ENCODE measurements around the gene CNGA3.
A peak's percentile ranks its signal among the peaks of the same experiment; 100 is the strongest.

CNGA3 gene

DNA sequence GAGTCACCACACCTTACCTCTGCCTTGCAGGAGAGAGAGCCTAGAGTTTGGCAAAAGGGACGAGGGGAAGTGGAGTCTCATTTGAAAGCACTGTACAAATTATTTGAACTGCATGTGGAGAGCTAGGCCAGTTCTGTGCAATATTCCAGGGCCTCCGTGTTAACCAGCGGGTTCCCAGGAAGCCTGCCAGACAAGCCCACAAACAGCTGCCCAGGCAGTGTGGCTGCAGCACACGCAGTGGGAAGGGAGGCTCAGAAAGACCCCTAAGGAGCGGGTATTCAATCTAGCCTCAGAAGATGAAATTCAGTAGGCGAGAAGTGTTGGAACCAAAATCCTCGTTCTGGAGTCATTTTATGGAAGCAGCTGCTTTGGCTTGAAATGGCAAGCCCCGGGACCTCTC is 30.7 kb downstream of the CNGA3 start:
- Histone ChIP-seq H3K27ac (ENCODE audit: insufficient read depth in 1 of 2, low read depth in 1 of 2, low read length in 2 of 2, poor library complexity in 1 of 2, severe bottlenecking in 2 of 2) (no peak overlapping the region), H3K9me3 (ENCODE audit: control extremely low read depth in 1 of 5, control insufficient read depth in 4 of 5, insufficient read depth in 2 of 5, low read depth in 1 of 5, low read length in 4 of 5) (no peaks in the 10 kb centered on the region), H3K27me3 (replicated peaks in 2 of 5; ENCODE audit: control insufficient read depth in 4 of 5, insufficient read depth in 5 of 5, low read length in 4 of 5) (peaks cover 0 to 17% (median 5%) of the 10 kb centered on the region in 5 experiments), H3K36me3 (ENCODE audit: control insufficient read depth in 4 of 4, insufficient read depth in 4 of 4, low read length in 3 of 4) (no peaks in the 10 kb centered on the region), H3K4me3 (ENCODE audit: control insufficient read depth in 1 of 7, extremely low read depth in 1 of 7, insufficient read depth in 4 of 7, low read depth in 2 of 7, low read length in 6 of 7) (no peak overlapping the region), H3K4me1 (ENCODE audit: control extremely low read depth in 1 of 4, control insufficient read depth in 4 of 4, insufficient read depth in 4 of 4, low read length in 3 of 4) (peaks cover 0 to 16% (median 3%) of the 10 kb centered on the region in 4 experiments)
- POLR2A ChIA-PET, result no interaction called here
- CTCF ChIA-PET, result no interaction called here
- whole genome bisulfite sequencing (ENCODE audit: insufficient coverage), result 88% methylated on average over 7 of the region's 8 CpGs
- DNase-seq, result no peak

- CTCF ChIA-PET, result no interaction called here
- 83% methylated on average over 7 of the region's 7 CpGs for WGBS (ENCODE audit: insufficient coverage)
- no peak overlapping the region for H3K4me3 ChIP-seq (ENCODE audit: control insufficient read depth in 1 of 7, extremely low read depth in 1 of 7, insufficient read depth in 4 of 7, low read depth in 2 of 7, low read length in 6 of 7)
- DNase-seq, result no peak
- no peaks in the 10 kb centered on the region for H3K9me3 ChIP-seq (ENCODE audit: control extremely low read depth in 1 of 5, control insufficient read depth in 4 of 5, insufficient read depth in 2 of 5, low read depth in 1 of 5, low read length in 4 of 5)
- H3K36me3 ChIP-seq (ENCODE audit: control insufficient read depth in 4 of 4, insufficient read depth in 4 of 4, low read length in 3 of 4), result no peaks in the 10 kb centered on the region
- no peak overlapping the region for H3K27ac ChIP-seq (ENCODE audit: insufficient read depth in 1 of 2, low read depth in 1 of 2, low read length in 2 of 2, poor library complexity in 1 of 2, severe bottlenecking in 2 of 2)
- peaks cover 0 to 17% (median 5%) of the 10 kb centered on the region in 5 experiments for H3K27me3 ChIP-seq (replicated peaks in 2 of 5; ENCODE audit: control insufficient read depth in 4 of 5, insufficient read depth in 5 of 5, low read length in 4 of 5)
- POLR2A ChIA-PET, result no interaction called here
- peaks cover 0 to 16% (median 3%) of the 10 kb centered on the region in 4 experiments for H3K4me1 ChIP-seq (ENCODE audit: control extremely low read depth in 1 of 4, control insufficient read depth in 4 of 4, insufficient read depth in 4 of 4, low read length in 3 of 4)
These were observed 31.3 kb downstream of the CNGA3 start for GRCh38 chr2:98377544-98377943.

GRCh38 chr2:98378196-98378595 is 31.9 kb downstream of the CNGA3 start:
- H3K9me3 ChIP-seq (ENCODE audit: control extremely low read depth in 1 of 5, control insufficient read depth in 4 of 5, insufficient read depth in 2 of 5, low read depth in 1 of 5, low read length in 4 of 5), result no peaks in the 10 kb centered on the region
- DNase-seq, result no peak
- no peaks in the 10 kb centered on the region for H3K36me3 ChIP-seq (ENCODE audit: control insufficient read depth in 4 of 4, insufficient read depth in 4 of 4, low read length in 3 of 4)
- ChIA-PET POLR2A (no interaction called here), CTCF (interaction anchor here (2.3 kb wide), 1 partner anchor 572 kb away, joined by 8 read pairs; no protein-coding TSS in a partner anchor)
- no peak overlapping the region for H3K27ac ChIP-seq (ENCODE audit: insufficient read depth in 1 of 2, low read depth in 1 of 2, low read length in 2 of 2, poor library complexity in 1 of 2, severe bottlenecking in 2 of 2)
- peaks cover 0 to 17% (median 1%) of the 10 kb centered on the region in 5 experiments for H3K27me3 ChIP-seq (replicated peaks in 2 of 5; ENCODE audit: control insufficient read depth in 4 of 5, insufficient read depth in 5 of 5, low read length in 4 of 5)
- no peak overlapping the region for H3K4me3 ChIP-seq (ENCODE audit: control insufficient read depth in 1 of 7, extremely low read depth in 1 of 7, insufficient read depth in 4 of 7, low read depth in 2 of 7, low read length in 6 of 7)
- peaks cover 0 to 16% (median 3%) of the 10 kb centered on the region in 4 experiments for H3K4me1 ChIP-seq (ENCODE audit: control extremely low read depth in 1 of 4, control insufficient read depth in 4 of 4, insufficient read depth in 4 of 4, low read length in 3 of 4)
- 63% methylated on average over 6 of the region's 6 CpGs for WGBS (ENCODE audit: insufficient coverage)

DNA sequence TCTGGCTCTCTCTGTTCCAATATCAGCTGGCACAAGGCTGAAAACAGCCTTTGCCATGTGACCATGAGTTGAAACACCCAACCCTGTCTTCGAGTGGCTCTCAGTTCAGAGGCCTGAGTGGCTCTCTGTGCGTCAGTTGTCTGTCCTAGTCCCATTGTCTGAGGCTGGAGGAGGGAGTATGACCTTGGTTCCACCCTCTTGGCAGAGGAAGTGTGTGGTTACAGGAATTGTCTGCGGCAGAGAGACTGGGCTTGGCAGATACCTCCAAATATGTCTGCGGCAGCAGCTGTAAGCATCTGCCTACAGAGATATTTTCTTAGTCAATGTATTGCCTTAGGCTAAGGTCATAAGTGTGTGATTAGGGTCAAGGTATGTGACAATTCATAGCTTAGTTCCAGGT is 32.6 kb downstream of the CNGA3 start:
- Histone ChIP-seq H3K9me3 (ENCODE audit: control extremely low read depth in 1 of 5, control insufficient read depth in 4 of 5, insufficient read depth in 2 of 5, low read depth in 1 of 5, low read length in 4 of 5) (no peaks in the 10 kb centered on the region), H3K4me3 (ENCODE audit: control insufficient read depth in 1 of 7, extremely low read depth in 1 of 7, insufficient read depth in 4 of 7, low read depth in 2 of 7, low read length in 6 of 7) (no peak overlapping the region), H3K27me3 (replicated peaks in 2 of 5; ENCODE audit: control insufficient read depth in 4 of 5, insufficient read depth in 5 of 5, low read length in 4 of 5) (peaks cover 0 to 17% (median 0%) of the 10 kb centered on the region in 5 experiments), H3K27ac (ENCODE audit: insufficient read depth in 1 of 2, low read depth in 1 of 2, low read length in 2 of 2, poor library complexity in 1 of 2, severe bottlenecking in 2 of 2) (no peak overlapping the region), H3K4me1 (ENCODE audit: control extremely low read depth in 1 of 4, control insufficient read depth in 4 of 4, insufficient read depth in 4 of 4, low read length in 3 of 4) (peaks cover 0 to 16% (median 3%) of the 10 kb centered on the region in 4 experiments), H3K36me3 (ENCODE audit: control insufficient read depth in 4 of 4, insufficient read depth in 4 of 4, low read length in 3 of 4) (no peaks in the 10 kb centered on the region)
- ChIA-PET CTCF (interaction anchor here (2.3 kb wide), 1 partner anchor 573 kb away, joined by 8 read pairs; no protein-coding TSS in a partner anchor), POLR2A (no interaction called here)
- peak; percentile 11 to 71 (median 40) for DNase-seq
- WGBS (ENCODE audit: insufficient coverage), result 45% methylated on average over 4 of the region's 4 CpGs

DNA sequence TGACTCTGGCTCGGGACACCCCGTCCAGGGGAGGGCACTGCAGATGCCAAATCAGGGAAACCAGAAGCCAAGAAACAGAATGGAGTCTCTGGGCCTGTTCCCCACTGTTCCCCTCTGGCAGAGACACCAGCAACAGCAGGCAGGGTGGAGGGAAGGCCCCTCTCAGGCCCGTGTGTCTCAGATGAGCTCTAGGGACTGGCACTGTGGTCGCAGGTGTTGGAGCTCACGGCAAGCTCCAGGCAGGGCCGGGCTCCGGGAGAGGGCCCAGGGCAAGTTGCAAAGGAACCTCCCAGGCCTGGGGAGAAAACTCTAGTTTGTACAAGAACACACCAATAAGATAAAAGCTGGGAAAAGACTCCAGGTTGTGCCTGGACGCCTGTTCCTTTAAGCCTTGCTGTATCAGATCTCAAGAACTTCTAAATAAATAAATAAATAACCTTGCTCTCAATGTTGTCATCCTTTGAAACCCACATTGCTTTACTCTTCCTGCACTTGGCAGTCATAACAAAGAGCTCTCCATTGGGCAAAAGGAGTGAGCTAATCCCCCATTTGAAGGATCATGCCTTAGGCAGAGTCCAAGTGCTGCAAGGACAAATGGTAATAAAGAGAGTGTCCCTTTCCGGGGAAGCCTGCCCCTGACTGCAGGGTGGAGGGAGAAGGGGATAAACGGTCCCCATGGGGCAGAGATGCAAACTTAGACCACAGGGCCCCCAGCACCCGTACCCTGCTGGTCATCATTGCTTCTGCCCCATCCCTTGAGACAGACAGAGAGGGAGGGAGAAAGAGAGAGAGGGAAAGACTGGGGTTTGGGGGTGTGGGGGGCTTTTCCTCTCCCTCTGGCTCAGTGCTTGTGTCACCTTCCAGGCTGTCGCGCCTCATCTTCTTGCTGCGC is 33.3 kb downstream of the CNGA3 start:
- Histone ChIP-seq H3K27me3 (replicated peaks in 2 of 5; ENCODE audit: control insufficient read depth in 4 of 5, insufficient read depth in 5 of 5, low read length in 4 of 5) (peaks cover 0 to 13% (median 0%) of the 10 kb centered on the region in 5 experiments), H3K4me3 (ENCODE audit: control insufficient read depth in 1 of 7, extremely low read depth in 1 of 7, insufficient read depth in 4 of 7, low read depth in 2 of 7, low read length in 6 of 7) (no peak overlapping the region), H3K4me1 (ENCODE audit: control extremely low read depth in 1 of 4, control insufficient read depth in 4 of 4, insufficient read depth in 4 of 4, low read length in 3 of 4) (peaks cover 0 to 16% (median 3%) of the 10 kb centered on the region in 4 experiments), H3K9me3 (ENCODE audit: control extremely low read depth in 1 of 5, control insufficient read depth in 4 of 5, insufficient read depth in 2 of 5, low read depth in 1 of 5, low read length in 4 of 5) (no peaks in the 10 kb centered on the region), H3K27ac (ENCODE audit: insufficient read depth in 1 of 2, low read depth in 1 of 2, low read length in 2 of 2, poor library complexity in 1 of 2, severe bottlenecking in 2 of 2) (no peak overlapping the region), H3K36me3 (ENCODE audit: control insufficient read depth in 4 of 4, insufficient read depth in 4 of 4, low read length in 3 of 4) (no peaks in the 10 kb centered on the region)
- CTCF ChIA-PET, result interaction anchor here (1.1 to 2.3 kb wide), 2 partner anchors 110 to 573 kb away, joined by 3 to 8 read pairs; no protein-coding TSS in a partner anchor
- no peak for DNase-seq
- 92% methylated on average over 11 of the region's 14 CpGs for WGBS (ENCODE audit: insufficient coverage)
- POLR2A ChIA-PET, result no interaction called here

GRCh38 chr2:98380203-98380535 is 33.9 kb downstream of the CNGA3 start:
- Histone ChIP-seq H3K27ac (ENCODE audit: insufficient read depth in 1 of 2, low read depth in 1 of 2, low read length in 2 of 2, poor library complexity in 1 of 2, severe bottlenecking in 2 of 2) (no peak overlapping the region), H3K9me3 (ENCODE audit: control extremely low read depth in 1 of 5, control insufficient read depth in 4 of 5, insufficient read depth in 2 of 5, low read depth in 1 of 5, low read length in 4 of 5) (no peaks in the 10 kb centered on the region), H3K36me3 (ENCODE audit: control insufficient read depth in 4 of 4, insufficient read depth in 4 of 4, low read length in 3 of 4) (no peaks in the 10 kb centered on the region), H3K4me3 (ENCODE audit: control insufficient read depth in 1 of 7, extremely low read depth in 1 of 7, insufficient read depth in 4 of 7, low read depth in 2 of 7, low read length in 6 of 7) (no peak overlapping the region), H3K27me3 (replicated peaks in 2 of 5; ENCODE audit: control insufficient read depth in 4 of 5, insufficient read depth in 5 of 5, low read length in 4 of 5) (peaks cover 0 to 10% (median 0%) of the 10 kb centered on the region in 5 experiments), H3K4me1 (ENCODE audit: control extremely low read depth in 1 of 4, control insufficient read depth in 4 of 4, insufficient read depth in 4 of 4, low read length in 3 of 4) (peaks cover 0 to 16% (median 3%) of the 10 kb centered on the region in 4 experiments)
- CTCF ChIA-PET, result interaction anchor here (1.1 to 2.3 kb wide), 2 partner anchors 111 to 574 kb away, joined by 3 to 8 read pairs; no protein-coding TSS in a partner anchor
- 78% methylated on average over 7 of the region's 7 CpGs for WGBS (ENCODE audit: insufficient coverage)
- POLR2A ChIA-PET, result no interaction called here
- peak in 1 of 3 donors; percentile 9 for DNase-seq

DNA sequence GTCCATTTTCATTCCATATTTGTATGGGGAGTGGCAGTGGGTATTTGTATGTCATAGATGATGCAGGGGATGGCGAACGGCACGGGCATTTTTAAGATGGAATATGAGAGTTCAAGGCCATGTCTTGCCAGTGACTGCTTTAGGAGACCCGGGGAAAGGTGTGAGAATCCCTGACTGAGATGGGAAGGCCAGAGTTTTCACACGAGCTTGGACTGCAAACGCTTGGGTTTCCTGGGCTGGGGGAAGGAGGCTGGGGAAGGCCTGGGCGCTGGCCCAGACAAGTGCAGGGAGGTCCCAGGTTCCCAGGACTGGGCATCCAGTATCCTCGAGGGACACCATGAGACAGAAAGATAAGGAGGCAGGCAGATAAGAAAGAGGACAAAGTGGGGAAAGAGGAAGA is 35.2 kb downstream of the CNGA3 start:
- ChIA-PET POLR2A (no interaction called here), CTCF (interaction anchor here (0.7 to 0.9 kb wide), 2 partner anchors 362 to 575 kb away, joined by 3 read pairs; no protein-coding TSS in a partner anchor)
- Histone ChIP-seq H3K9me3 (ENCODE audit: control extremely low read depth in 1 of 5, control insufficient read depth in 4 of 5, insufficient read depth in 2 of 5, low read depth in 1 of 5, low read length in 4 of 5) (no peaks in the 10 kb centered on the region), H3K27ac (ENCODE audit: insufficient read depth in 1 of 2, low read depth in 1 of 2, low read length in 2 of 2, poor library complexity in 1 of 2, severe bottlenecking in 2 of 2) (no peak overlapping the region), H3K4me1 (ENCODE audit: control extremely low read depth in 1 of 4, control insufficient read depth in 4 of 4, insufficient read depth in 4 of 4, low read length in 3 of 4) (peaks cover 0 to 16% (median 3%) of the 10 kb centered on the region in 4 experiments), H3K4me3 (ENCODE audit: control insufficient read depth in 1 of 7, extremely low read depth in 1 of 7, insufficient read depth in 4 of 7, low read depth in 2 of 7, low read length in 6 of 7) (no peak overlapping the region), H3K36me3 (ENCODE audit: control insufficient read depth in 4 of 4, insufficient read depth in 4 of 4, low read length in 3 of 4) (no peaks in the 10 kb centered on the region), H3K27me3 (replicated peaks in 2 of 5; ENCODE audit: control insufficient read depth in 4 of 5, insufficient read depth in 5 of 5, low read length in 4 of 5) (peaks cover 0 to 10% (median 0%) of the 10 kb centered on the region in 5 experiments)
- DNase-seq, result no peak
- 92% methylated on average over 7 of the region's 8 CpGs for WGBS (ENCODE audit: insufficient coverage)
